ENCODE data around the gene ALS2.

DNA sequence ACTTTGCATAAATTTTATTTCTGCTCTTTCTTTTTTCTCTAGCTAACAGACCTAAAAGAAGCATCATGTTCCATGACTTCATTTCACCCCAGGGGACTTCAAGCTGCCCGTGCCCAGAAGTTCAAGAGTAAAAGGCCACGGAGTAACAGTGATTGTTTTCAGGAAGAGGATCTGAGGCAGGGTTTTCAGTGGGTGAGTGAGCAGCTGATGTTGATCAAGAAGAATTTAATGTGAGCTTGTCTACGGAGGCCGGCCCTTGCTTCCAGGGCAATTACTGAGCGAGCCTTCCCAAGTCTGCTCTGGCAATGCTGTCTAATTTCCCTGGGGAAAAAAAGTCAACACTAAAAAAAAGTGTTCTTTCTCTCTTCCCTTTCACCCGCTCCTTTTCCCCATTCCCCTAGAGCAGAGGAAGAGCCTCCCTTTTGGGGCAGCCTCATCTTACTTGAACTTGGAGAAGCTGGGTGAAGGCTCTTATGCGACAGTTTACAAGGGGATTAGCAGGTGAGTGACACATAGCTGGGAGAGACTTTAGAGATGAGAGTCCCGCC lies 26.8 kb upstream of the ALS2 start:
- TF ChIP-seq SUZ12 (IDR thresholded peaks at IDR 0.05; ENCODE audit: extremely low read depth, insufficient read depth, insufficient read length) (no peak), YY1 (IDR thresholded peaks at IDR 0.05; ENCODE audit: insufficient read depth, insufficient read length) (no peak), ZNF274 (IDR thresholded peaks at IDR 0.05; ENCODE audit: low read depth, low read length) (no peak)

All from NT2/D1 (cell line).